Chondrocyte (in vitro differentiated cells): ENCODE data around the gene IFNA1. TPM values are rescaled to one million over a fixed set of nuclear protein-coding genes. Genes with fewer than 3 reads are reported as not detected.

ENCODE experiments used
- DNase-seq: peaks from one replicate; pipeline ENCODE4 v3.0.0; 2021; ENCODE audit warnings: mixed read lengths, low spot score
- H3K27ac Mint-ChIP-seq: one replicate; pipeline ENCODE4 v1.8.0; 2021; ENCODE audit warnings: mild to moderate bottlenecking, moderate library complexity, mixed read lengths; ENCODE audit not compliant: unreplicated experiment
- H3K27me3 Mint-ChIP-seq: 2 replicates; pipeline ENCODE4 v1.8.0; 2021; ENCODE audit warnings: low read depth, mixed read lengths
- H3K36me3 Mint-ChIP-seq: 2 replicates; pipeline ENCODE4 v1.8.0; 2021; ENCODE audit warnings: low read depth, mixed read lengths
- H3K4me1 Mint-ChIP-seq: 2 replicates; pipeline ENCODE4 v1.8.0; 2021; ENCODE audit warnings: low read depth, mild to moderate bottlenecking, mixed read lengths
- H3K4me3 Mint-ChIP-seq: one replicate; pipeline ENCODE4 v1.8.0; 2021; ENCODE audit warnings: mild to moderate bottlenecking, moderate library complexity, mixed read lengths; ENCODE audit not compliant: unreplicated experiment
- H3K9me3 Mint-ChIP-seq: 2 replicates; pipeline ENCODE4 v1.8.0; 2021; ENCODE audit warnings: low read depth, mixed read lengths
- CTCF ChIP-seq: fragments of 200-600 bp; sonication (generic); IDR thresholded peaks from 2 replicates; pipeline ENCODE4 v1.5.0; 2021; ENCODE audit warnings: antibody characterized with exemption, mild to moderate bottlenecking, moderate library complexity
- total RNA-seq: library from RNA; stranded (reverse); gene quantifications from 3 replicates; pipeline ENCODE4 v1.2.1, GENCODE V29; 2021

IFNA1 gene
- total RNA-seq, 1 donor from 2014 or later, result not detected

GRCh38 chr9:21402386-21403251 is 37.6 kb upstream of the IFNA1 start:
- no peak overlapping the region for H3K4me3 Mint-ChIP-seq
- H3K27me3 Mint-ChIP-seq, result peaks cover 80% of the 10 kb centered on the region
- H3K27ac Mint-ChIP-seq, result no peak overlapping the region
- H3K36me3 Mint-ChIP-seq, result no peaks in the 10 kb centered on the region
- peaks cover 7% of the 10 kb centered on the region for H3K4me1 Mint-ChIP-seq
- no peaks in the 10 kb centered on the region for H3K9me3 Mint-ChIP-seq
- DNase-seq, result no peak
- no peak for TF ChIP-seq CTCF

DNA sequence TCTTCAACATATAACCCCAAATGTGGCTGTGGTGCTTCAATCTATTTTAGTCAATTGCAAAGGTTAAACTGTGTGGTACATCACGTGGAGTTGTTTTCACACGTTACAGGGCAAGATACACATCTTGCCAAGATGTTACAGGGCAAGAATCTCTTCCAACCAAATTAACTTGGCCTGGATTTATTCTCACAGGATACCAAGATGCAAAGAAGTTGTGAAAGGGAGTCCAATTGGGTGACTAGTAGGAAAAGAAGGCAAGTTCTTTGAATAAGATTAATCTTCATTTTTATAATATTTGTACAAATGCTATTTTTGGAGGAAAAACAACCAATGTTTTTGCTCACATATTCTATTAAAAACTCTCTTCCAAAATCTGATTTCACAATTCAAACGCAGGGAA is 36.1 kb upstream of the IFNA1 start:
- no peak for TF ChIP-seq CTCF

DNA sequence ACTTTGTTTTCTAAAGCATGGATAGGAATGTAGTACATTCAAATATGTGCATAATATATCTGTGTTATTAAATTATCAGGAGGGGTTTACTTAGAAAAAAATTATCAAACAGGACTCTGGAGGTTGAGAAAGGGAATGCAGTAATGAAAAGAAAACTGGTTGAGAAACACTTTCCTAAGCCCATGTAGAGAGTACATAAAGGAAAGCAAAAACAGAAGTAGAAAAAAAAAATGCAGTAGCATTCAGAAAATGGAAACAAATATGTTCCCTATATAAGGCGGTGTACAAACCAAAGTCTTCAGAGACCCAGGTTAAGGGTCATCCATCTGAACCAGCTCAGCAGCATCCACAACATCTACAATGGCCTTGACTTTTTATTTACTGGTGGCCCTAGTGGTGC is 31.4 kb upstream of the IFNA1 start, which contains the start of gene IFNA8:
Gene IFNA8 (plus strand): TSS at position 301 of the 400 bp plus-strand sequence. CDS start 60 bp downstream, at position 361.
- TF ChIP-seq CTCF, result no peak
- no peaks in the 10 kb centered on the region for H3K4me1 Mint-ChIP-seq
- DNase-seq, result no peak
- H3K27ac Mint-ChIP-seq, result no peak within 1 kb of the TSS
- H3K27me3 Mint-ChIP-seq, result peaks cover 64% of the 10 kb centered on the region
- no peaks in the 10 kb centered on the region for H3K36me3 Mint-ChIP-seq
- H3K9me3 Mint-ChIP-seq, result no peaks in the 10 kb centered on the region
- no peak within 1 kb of the TSS for H3K4me3 Mint-ChIP-seq

More for the DNA sequence above, 36.1 kb upstream of the IFNA1 start:
- no peak overlapping the region for H3K4me3 Mint-ChIP-seq
- no peaks in the 10 kb centered on the region for H3K9me3 Mint-ChIP-seq
- H3K27ac Mint-ChIP-seq, result no peak overlapping the region
- H3K36me3 Mint-ChIP-seq, result no peaks in the 10 kb centered on the region
- DNase-seq, result no peak
- peaks cover 7% of the 10 kb centered on the region for H3K4me1 Mint-ChIP-seq
- H3K27me3 Mint-ChIP-seq, result peaks cover 71% of the 10 kb centered on the region

DNA sequence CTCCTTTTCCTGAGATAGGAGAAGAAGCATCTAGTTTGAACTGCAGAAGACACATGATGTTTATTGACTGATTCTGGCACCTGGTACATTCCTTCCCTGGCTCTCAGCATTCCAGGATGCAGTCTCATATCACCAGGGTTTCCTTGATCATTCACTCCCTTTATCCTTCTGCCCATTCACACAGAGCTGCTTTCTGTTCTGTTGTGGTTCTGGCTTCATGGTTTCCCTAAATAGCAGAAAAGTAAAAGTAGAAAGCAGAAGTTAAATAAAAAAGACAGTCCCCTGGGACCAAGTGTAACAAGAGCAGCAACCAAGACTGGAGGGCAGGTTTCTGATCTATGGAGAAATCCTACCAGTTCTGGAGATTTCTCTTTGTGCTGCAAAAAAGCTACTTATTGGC is 28.1 kb upstream of the IFNA1 start:
- H3K36me3 Mint-ChIP-seq, result no peaks in the 10 kb centered on the region
- no peaks in the 10 kb centered on the region for H3K9me3 Mint-ChIP-seq
- H3K27ac Mint-ChIP-seq, result no peak overlapping the region
- H3K27me3 Mint-ChIP-seq, result peaks cover 46% of the 10 kb centered on the region
- no peak for DNase-seq
- no peaks in the 10 kb centered on the region for H3K4me1 Mint-ChIP-seq
- TF ChIP-seq CTCF, result no peak
- H3K4me3 Mint-ChIP-seq, result no peak overlapping the region

GRCh38 chr9:21413151-21413550 is 27.1 kb upstream of the IFNA1 start:
- H3K4me3 Mint-ChIP-seq, result no peak overlapping the region
- H3K4me1 Mint-ChIP-seq, result no peaks in the 10 kb centered on the region
- H3K36me3 Mint-ChIP-seq, result no peaks in the 10 kb centered on the region
- no peak for DNase-seq
- no peaks in the 10 kb centered on the region for H3K9me3 Mint-ChIP-seq
- no peak overlapping the region for H3K27ac Mint-ChIP-seq
- peaks cover 42% of the 10 kb centered on the region for H3K27me3 Mint-ChIP-seq
- no peak for TF ChIP-seq CTCF
